H1 (cell line): ENCODE data around the gene TMEM161B. TPM values are rescaled to one million over a fixed set of nuclear protein-coding genes. Genes with fewer than 3 reads are reported as not detected.

Experiments used
- ASH2L ChIP-seq: fragments of 200-600, 300-600 bp; sonication (generic); IDR thresholded peaks from one replicate; pipeline ENCODE4 v1.7.1; 2017; ENCODE audit warnings: low read length
- BACH1 ChIP-seq: IDR thresholded peaks from 2 replicates; pipeline ENCODE4 v1.6.1; 2012; ENCODE audit warnings: low read length, improper control_type of control experiment
- CBX8 ChIP-seq: fragments of 300-800, 300-1000 bp; sonication (generic); IDR thresholded peaks from 2 replicates; pipeline ENCODE4 v1.7.1; 2016; ENCODE audit warnings: low read depth, low read length, borderline replicate concordance
- CEBPB ChIP-seq: IDR thresholded peaks from 2 replicates; pipeline ENCODE4 v1.6.1; 2012; ENCODE audit warnings: low read depth, low read length
- CHD1 ChIP-seq: IDR thresholded peaks from 2 replicates; pipeline ENCODE4 v1.6.1; 2012; ENCODE audit warnings: low read depth, low read length, improper control_type of control experiment
- CREB1 ChIP-seq: IDR thresholded peaks from 2 replicates; pipeline ENCODE4 v1.6.1; 2012; ENCODE audit warnings: inconsistent platforms
- CTBP2 ChIP-seq: IDR thresholded peaks from 2 replicates; pipeline ENCODE4 v1.7.0; 2011; ENCODE audit warnings: borderline replicate concordance, mild to moderate bottlenecking, moderate library complexity, mixed read lengths, low read length; ENCODE audit not compliant: insufficient read depth, insufficient read length
- GTF2F1 ChIP-seq: IDR thresholded peaks from 2 replicates; pipeline ENCODE4 v1.6.1; 2012; ENCODE audit warnings: low read depth, low read length, improper control_type of control experiment, borderline replicate concordance
- KDM4A ChIP-seq: IDR thresholded peaks from one replicate; pipeline ENCODE4 v1.7.1; 2012; ENCODE audit warnings: low read depth, mild to moderate bottlenecking, moderate library complexity, low read length, inconsistent platforms; ENCODE audit not compliant: severe bottlenecking
- RAD21 ChIP-seq, 2 experiments: IDR thresholded peaks in 1 of 2; conservative IDR thresholded peaks in 1 of 2; 2 replicates each; pipeline ENCODE4 v1.6.1; 2011; ENCODE audit warnings: low read depth in 2 of 2, low read length in 2 of 2, improper control_type of control experiment in 1 of 2, inconsistent platforms in 1 of 2, mild to moderate bottlenecking in 1 of 2, moderate library complexity in 1 of 2
- SAP30 ChIP-seq: fragments of 300-600 bp; sonication (generic); IDR thresholded peaks from 2 replicates; pipeline ENCODE4 v1.7.1; 2012; ENCODE audit warnings: low read length, moderate library complexity, mild to moderate bottlenecking, inconsistent platforms; ENCODE audit not compliant: insufficient read depth, insufficient replicate concordance
- SIN3A ChIP-seq, 2 experiments: IDR thresholded peaks in 1 of 2; conservative IDR thresholded peaks in 1 of 2; 2 replicates each; pipeline ENCODE4 v1.6.1; 2011 to 2012; ENCODE audit warnings: low read length in 2 of 2, improper control_type of control experiment in 1 of 2, low read depth in 1 of 2, mild to moderate bottlenecking in 1 of 2
- TAF1 ChIP-seq: IDR thresholded peaks from 2 replicates; pipeline ENCODE4 v1.6.1; 2011; ENCODE audit warnings: mild to moderate bottlenecking, low read depth, low read length
- TBP ChIP-seq: IDR thresholded peaks from 2 replicates; pipeline ENCODE4 v1.6.1; 2011; ENCODE audit warnings: low read depth, low read length, improper control_type of control experiment
- polyA plus RNA-seq, 7 experiments: library from polyadenylated mRNA; depleted of rRNA in 3 of 7; stranded (reverse) in 5 of 7; unstranded in 2 of 7; fragments of >200 nt in 5 of 7; fragments of 200-250 nt in 2 of 7; gene quantifications; 1 replicate in 5 of 7; 2 replicates in 1 of 7; 4 replicates in 1 of 7; pipeline versions ENCODE4 v1.2.1 to v1.2.3, GENCODE V29; 2011 to 2013; ENCODE audit warnings: missing spikeins in 2 of 7, mixed read lengths in 2 of 7
- total RNA-seq: library from RNA; stranded (reverse); fragmentation: NEBNext Ultra II Directional; extraction: Animal tissue kit (Norgen Biotek cat#: 25700); gene quantifications from 2 replicates; pipeline ENCODE4 v1.2.1, GENCODE V29; 2021
- TF ChIP-seq, protein P1 (sequence below): IDR thresholded peaks from 2 replicates; pipeline ENCODE4 v1.6.1; 2012; ENCODE audit warnings: inconsistent platforms
- TF ChIP-seq, protein P2 (sequence below): IDR thresholded peaks from 2 replicates; pipeline ENCODE4 v1.6.1; 2012; ENCODE audit warnings: inconsistent platforms

Gene TMEM161B
- total and polyA plus RNA-seq, 2 of the 8 experiments (the other 6 are each of a cell fraction or from before 2014, with no cell fraction given), result 7.4 to 13.8 TPM

GRCh38 chr5:88268385-88269184 is at the start of gene TMEM161B (continued):
- TF ChIP-seq CEBPB, result no peak
- TF ChIP-seq TAF1, result peak; percentile 39
- no peak for TF ChIP-seq CHD1
- no peak for TF ChIP-seq CBX8
- TF ChIP-seq BACH1, result peak; percentile 87
- no peak; a peak in 1 of 4 replicates for TF ChIP-seq SIN3A (conservative IDR thresholded peaks at IDR 0.05 in 1 of 2, IDR thresholded peaks at IDR 0.05 in 1 of 2; ENCODE audit: low read depth in 1 of 2, low read length in 2 of 2)
- TF ChIP-seq ASH2L, result peak; percentile 86
- peak; percentile 50; the same call in 1 of the 2 replicates for TF ChIP-seq CREB1
- TF ChIP-seq, protein P1, sequence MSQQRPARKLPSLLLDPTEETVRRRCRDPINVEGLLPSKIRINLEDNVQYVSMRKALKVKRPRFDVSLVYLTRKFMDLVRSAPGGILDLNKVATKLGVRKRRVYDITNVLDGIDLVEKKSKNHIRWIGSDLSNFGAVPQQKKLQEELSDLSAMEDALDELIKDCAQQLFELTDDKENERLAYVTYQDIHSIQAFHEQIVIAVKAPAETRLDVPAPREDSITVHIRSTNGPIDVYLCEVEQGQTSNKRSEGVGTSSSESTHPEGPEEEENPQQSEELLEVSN, result peak; percentile 66; the same call in 1 of the 2 replicates
- no peak for TF ChIP-seq CTBP2
- peak; percentile 29; the same call in 1 of the 2 replicates for TF ChIP-seq TBP
- TF ChIP-seq, protein P2, sequence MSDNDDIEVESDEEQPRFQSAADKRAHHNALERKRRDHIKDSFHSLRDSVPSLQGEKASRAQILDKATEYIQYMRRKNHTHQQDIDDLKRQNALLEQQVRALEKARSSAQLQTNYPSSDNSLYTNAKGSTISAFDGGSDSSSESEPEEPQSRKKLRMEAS, result peak; percentile 60
- 0 out of 4 replicates have a peak, but pooled peaks of 1 of the 2 experiments have one; percentile 4 for TF ChIP-seq RAD21 (IDR thresholded peaks at IDR 0.05 in 1 of 2, conservative IDR thresholded peaks at IDR 0.05 in 1 of 2; ENCODE audit: low read depth in 2 of 2, low read length in 2 of 2)
- no peak for TF ChIP-seq GTF2F1
- TF ChIP-seq KDM4A, result peak; percentile 83
- peak; percentile 33 for TF ChIP-seq SAP30
